ENCODE results near the gene COL11A2.

The COL11A2 gene

GRCh38 chr6:33132081-33132524 is 60.2 kb downstream of the COL11A2 start:
- DNase-seq (ENCODE audit: low read depth, low spot score), result no peak
- TF ChIP-seq, protein P1, sequence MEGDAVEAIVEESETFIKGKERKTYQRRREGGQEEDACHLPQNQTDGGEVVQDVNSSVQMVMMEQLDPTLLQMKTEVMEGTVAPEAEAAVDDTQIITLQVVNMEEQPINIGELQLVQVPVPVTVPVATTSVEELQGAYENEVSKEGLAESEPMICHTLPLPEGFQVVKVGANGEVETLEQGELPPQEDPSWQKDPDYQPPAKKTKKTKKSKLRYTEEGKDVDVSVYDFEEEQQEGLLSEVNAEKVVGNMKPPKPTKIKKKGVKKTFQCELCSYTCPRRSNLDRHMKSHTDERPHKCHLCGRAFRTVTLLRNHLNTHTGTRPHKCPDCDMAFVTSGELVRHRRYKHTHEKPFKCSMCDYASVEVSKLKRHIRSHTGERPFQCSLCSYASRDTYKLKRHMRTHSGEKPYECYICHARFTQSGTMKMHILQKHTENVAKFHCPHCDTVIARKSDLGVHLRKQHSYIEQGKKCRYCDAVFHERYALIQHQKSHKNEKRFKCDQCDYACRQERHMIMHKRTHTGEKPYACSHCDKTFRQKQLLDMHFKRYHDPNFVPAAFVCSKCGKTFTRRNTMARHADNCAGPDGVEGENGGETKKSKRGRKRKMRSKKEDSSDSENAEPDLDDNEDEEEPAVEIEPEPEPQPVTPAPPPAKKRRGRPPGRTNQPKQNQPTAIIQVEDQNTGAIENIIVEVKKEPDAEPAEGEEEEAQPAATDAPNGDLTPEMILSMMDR (IDR thresholded peaks at IDR 0.05; ENCODE audit: insufficient read depth, low read length, missing control alignments), result no peak
- H3K4me3 ChIP-seq (ENCODE audit: low read depth, low read length), result no peak overlapping the region
- ChIA-PET CTCF (interaction anchor here (1.2 to 7.5 kb wide), 2 partner anchors 17 to 26 kb away, joined by 3 to 68 read pairs; no protein-coding TSS in a partner anchor), POLR2A (no interaction called here)

GRCh38 chr6:33128318-33128717 is 63.9 kb downstream of the COL11A2 start:
- ChIA-PET POLR2A (no interaction called here), CTCF (interaction anchor here (1.9 to 3.8 kb wide), 3 partner anchors 8 to 11 kb away, joined by 8 to 41 read pairs (median 12); no protein-coding TSS in a partner anchor)
- no peak for DNase-seq (ENCODE audit: low read depth, low spot score)

GRCh38 chr6:33126101-33126714 is 66.1 kb downstream of the COL11A2 start:
- no peak for DNase-seq (ENCODE audit: low read depth, low spot score)
- TF ChIP-seq, protein P1 (IDR thresholded peaks at IDR 0.05; ENCODE audit: insufficient read depth, low read length, missing control alignments), result peak; percentile 49
- ChIA-PET POLR2A (interaction anchor here (0.5 kb wide), 1 partner anchor 183 kb away, joined by 4 read pairs; no protein-coding TSS in a partner anchor), CTCF (interaction anchor here (0.9 to 3.8 kb wide), 11 partner anchors 9 to 192 kb away, joined by 3 to 25 read pairs (median 6); no protein-coding TSS in a partner anchor)
- H3K4me3 ChIP-seq (ENCODE audit: low read depth, low read length), result no peak overlapping the region

More at GRCh38 chr6:33128318-33128717, 63.9 kb downstream of the COL11A2 start:
- TF ChIP-seq, protein P1 (IDR thresholded peaks at IDR 0.05; ENCODE audit: insufficient read depth, low read length, missing control alignments), result no peak
- no peak overlapping the region for H3K4me3 ChIP-seq (ENCODE audit: low read depth, low read length)

DNA sequence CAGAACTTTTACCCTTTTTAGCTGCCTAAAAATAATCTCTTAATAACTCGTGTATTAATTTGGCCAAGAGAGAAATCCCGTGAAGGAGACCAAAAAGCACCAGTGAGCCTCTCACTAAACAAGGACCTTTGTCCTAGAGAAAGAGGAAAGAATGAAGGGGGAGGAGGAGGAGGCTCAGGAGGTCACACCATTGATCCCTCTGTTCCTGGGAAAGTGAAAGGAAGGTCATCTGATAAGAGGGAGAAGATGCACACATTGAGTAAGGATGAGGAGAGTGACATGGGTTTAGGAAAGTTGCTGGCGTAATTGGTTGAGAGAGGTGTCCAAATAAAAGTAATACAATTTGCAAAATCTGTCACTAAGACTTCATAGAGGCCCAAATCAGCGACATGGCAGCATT is 67.3 kb downstream of the COL11A2 start:
- POLR2A ChIA-PET, result no interaction called here
- TF ChIP-seq, protein P1 (IDR thresholded peaks at IDR 0.05; ENCODE audit: insufficient read depth, low read length, missing control alignments), result no peak
- no peak overlapping the region for H3K4me3 ChIP-seq (ENCODE audit: low read depth, low read length)
- no peak for DNase-seq (ENCODE audit: low read depth, low spot score)
- CTCF ChIA-PET, result interaction anchor here (1.2 to 3.8 kb wide), 9 partner anchors 8 to 123 kb away, joined by 3 to 25 read pairs (median 6); no protein-coding TSS in a partner anchor

- POLR2A ChIA-PET, result no interaction called here
Observed at GRCh38 chr6:33124525-33124901, 67.8 kb downstream of the COL11A2 start.

More at GRCh38 chr6:33124525-33124901, 67.8 kb downstream of the COL11A2 start:
- CTCF ChIA-PET, result interaction anchor here (0.8 to 3.8 kb wide), 9 partner anchors 8 to 123 kb away, joined by 3 to 25 read pairs (median 3); no protein-coding TSS in a partner anchor
- TF ChIP-seq, protein P1 (IDR thresholded peaks at IDR 0.05; ENCODE audit: insufficient read depth, low read length, missing control alignments), result no peak
- no peak for DNase-seq (ENCODE audit: low read depth, low spot score)
- no peak overlapping the region for H3K4me3 ChIP-seq (ENCODE audit: low read depth, low read length)
